ENCODE data around the gene STK32B. TPM values are rescaled to one million over a fixed set of nuclear protein-coding genes. Genes with fewer than 3 reads are reported as not detected.

Gene STK32B
- total and polyA plus RNA-seq, 2 donors (not counting 3 experiments of a cell fraction or from before 2014, with no cell fraction given), result 5.6 to 7.8 TPM

DNA sequence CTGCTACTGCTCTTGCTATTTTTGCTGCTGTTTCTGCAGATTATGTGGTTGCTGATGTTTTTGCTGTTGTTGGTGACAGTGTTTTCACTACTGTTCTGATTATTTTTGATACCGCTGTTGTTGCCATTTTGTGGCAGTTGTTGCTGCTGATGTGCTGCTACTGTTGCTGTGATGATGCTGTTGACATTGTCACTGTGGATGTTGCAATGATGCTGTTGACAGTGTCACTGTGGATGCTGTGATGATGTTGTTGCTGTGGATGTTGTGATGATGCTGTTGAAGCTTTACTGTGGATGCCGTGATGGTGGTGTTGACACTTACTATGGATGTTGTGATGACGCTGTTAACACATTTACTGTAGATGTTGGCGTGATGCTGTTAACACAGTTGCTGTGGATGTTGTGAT, 476.8 kb downstream of the STK32B start:
- Histone ChIP-seq H3K4me2 (ENCODE audit: insufficient read depth, low read length) (no peak overlapping the region), H3K27ac (ENCODE audit: insufficient read depth, low read depth, low read length) (no peak overlapping the region), H3K27me3 (ENCODE audit: control insufficient read depth in 2 of 2, insufficient read depth in 2 of 2, low read length in 2 of 2) (no peaks in the 10 kb centered on the region), H3K9ac (replicated peaks; ENCODE audit: extremely low read depth, insufficient read depth, low read length) (no peak overlapping the region), H3K4me3 (replicated peaks in 1 of 3; ENCODE audit: insufficient read depth in 1 of 3, low read depth in 1 of 3, low read length in 3 of 3) (no peak overlapping the region), H3K36me3 (ENCODE audit: control insufficient read depth in 2 of 2, extremely low read depth in 1 of 2, insufficient read depth in 2 of 2, low read length in 2 of 2) (no peaks in the 10 kb centered on the region), H4K20me1 (replicated peaks; ENCODE audit: control insufficient read depth, extremely low read depth, insufficient read depth, low read length) (no peaks in the 10 kb centered on the region), H3K79me2 (ENCODE audit: control insufficient read depth, insufficient read depth, low read length) (no peaks in the 10 kb centered on the region), H3K9me3 (replicated peaks; ENCODE audit: control insufficient read depth, insufficient read depth, low read length) (no peaks in the 10 kb centered on the region), H3K4me1 (ENCODE audit: control insufficient read depth, extremely low read depth, insufficient read depth, low read length) (no peaks in the 10 kb centered on the region), H3K9me1 (replicated peaks; ENCODE audit: control insufficient read depth, extremely low read depth, insufficient read depth, low read length) (no peaks in the 10 kb centered on the region), H2AFZ (ENCODE audit: low read depth, low read length) (no peak overlapping the region)
- ChIA-PET CTCF (no interaction called here), POLR2A (no interaction called here)
- TF ChIP-seq EZH2 (IDR thresholded peaks at IDR 0.05; ENCODE audit: borderline replicate concordance, low read depth, low read length, severe bottlenecking), result no peak
- TF ChIP-seq POLR2A (IDR thresholded peaks at IDR 0.05; ENCODE audit: low read depth, low read length), result no peak
- TF ChIP-seq, protein P1, sequence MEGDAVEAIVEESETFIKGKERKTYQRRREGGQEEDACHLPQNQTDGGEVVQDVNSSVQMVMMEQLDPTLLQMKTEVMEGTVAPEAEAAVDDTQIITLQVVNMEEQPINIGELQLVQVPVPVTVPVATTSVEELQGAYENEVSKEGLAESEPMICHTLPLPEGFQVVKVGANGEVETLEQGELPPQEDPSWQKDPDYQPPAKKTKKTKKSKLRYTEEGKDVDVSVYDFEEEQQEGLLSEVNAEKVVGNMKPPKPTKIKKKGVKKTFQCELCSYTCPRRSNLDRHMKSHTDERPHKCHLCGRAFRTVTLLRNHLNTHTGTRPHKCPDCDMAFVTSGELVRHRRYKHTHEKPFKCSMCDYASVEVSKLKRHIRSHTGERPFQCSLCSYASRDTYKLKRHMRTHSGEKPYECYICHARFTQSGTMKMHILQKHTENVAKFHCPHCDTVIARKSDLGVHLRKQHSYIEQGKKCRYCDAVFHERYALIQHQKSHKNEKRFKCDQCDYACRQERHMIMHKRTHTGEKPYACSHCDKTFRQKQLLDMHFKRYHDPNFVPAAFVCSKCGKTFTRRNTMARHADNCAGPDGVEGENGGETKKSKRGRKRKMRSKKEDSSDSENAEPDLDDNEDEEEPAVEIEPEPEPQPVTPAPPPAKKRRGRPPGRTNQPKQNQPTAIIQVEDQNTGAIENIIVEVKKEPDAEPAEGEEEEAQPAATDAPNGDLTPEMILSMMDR (IDR thresholded peaks at IDR 0.05; ENCODE audit: extremely low read depth in 1 of 2, insufficient read depth in 1 of 2, low read depth in 1 of 2, low read length in 2 of 2), result no peak
- no peak for TF ChIP-seq MYC (IDR thresholded peaks at IDR 0.05; ENCODE audit: low read depth, low read length)
- no peak for TF ChIP-seq JUN (IDR thresholded peaks at IDR 0.05; ENCODE audit: borderline replicate concordance, insufficient read depth, insufficient read length, low read depth)
- no peak for TF ChIP-seq GATA2 (IDR thresholded peaks at IDR 0.05; ENCODE audit: insufficient read depth, insufficient read length, low read depth, low read length)
- TF ChIP-seq, protein P2, sequence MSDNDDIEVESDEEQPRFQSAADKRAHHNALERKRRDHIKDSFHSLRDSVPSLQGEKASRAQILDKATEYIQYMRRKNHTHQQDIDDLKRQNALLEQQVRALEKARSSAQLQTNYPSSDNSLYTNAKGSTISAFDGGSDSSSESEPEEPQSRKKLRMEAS (IDR thresholded peaks at IDR 0.05; ENCODE audit: insufficient read depth, insufficient read length), result no peak
- TF ChIP-seq POLR2AphosphoS5 (IDR thresholded peaks at IDR 0.05; ENCODE audit: insufficient read depth, low read depth, low read length), result no peak
- TF ChIP-seq FOS (IDR thresholded peaks at IDR 0.05; ENCODE audit: borderline replicate concordance, insufficient read depth, low read length), result no peak
- no TSS peak for BruUV-seq (replicated peaks)
- FAIRE-seq (no peak), DNase-seq (ENCODE audit: low read depth, low spot score) (no peak)
- intact Hi-C loops (cut with micrococcal nuclease) (no loop called here), dilution Hi-C loops (cut with MboI; ENCODE audit: extremely low pct_ligation_motif_present, low sequenced_read_pairs) (no loop called here)

Measured in endothelial cell of umbilical vein (primary cell).